H1 (cell line): ENCODE measurements around the gene NGEF.

Experiments used
- ASH2L ChIP-seq: fragments of 200-600, 300-600 bp; sonication (generic); IDR thresholded peaks from one replicate; pipeline ENCODE4 v1.7.1; 2017; ENCODE audit warnings: low read length
- BRCA1 ChIP-seq: IDR thresholded peaks from 2 replicates; pipeline ENCODE4 v1.6.1; 2012; ENCODE audit warnings: low read depth, low read length, improper control_type of control experiment
- CHD2 ChIP-seq: IDR thresholded peaks from 2 replicates; pipeline ENCODE4 v1.6.1; 2012; ENCODE audit warnings: low read length, improper control_type of control experiment
- CTCF ChIP-seq, 3 experiments: IDR thresholded peaks; 1 replicate in 2 of 3; 2 replicates in 1 of 3; pipeline versions ENCODE4 v1.5.1 to v1.6.1; 2011; ENCODE audit warnings: low read length in 3 of 3, mild to moderate bottlenecking in 3 of 3, inconsistent platforms in 2 of 3, low read depth in 1 of 3, moderate library complexity in 1 of 3; ENCODE audit not compliant: insufficient read depth in 1 of 3; ENCODE audit errors: control extremely low read depth in 1 of 3
- POLR2A ChIP-seq, 2 experiments: IDR thresholded peaks; 1 replicate in 1 of 2; 2 replicates in 1 of 2; pipeline ENCODE4 v1.6.1; 2011; ENCODE audit warnings: low read depth in 2 of 2, low read length in 2 of 2, mild to moderate bottlenecking in 2 of 2; ENCODE audit errors: control extremely low read depth in 1 of 2
- POLR2AphosphoS5 ChIP-seq: IDR thresholded peaks from 2 replicates; pipeline ENCODE4 v1.6.1; 2011; ENCODE audit warnings: low read depth, low read length
- POU5F1 ChIP-seq: IDR thresholded peaks from 2 replicates; pipeline ENCODE4 v1.6.1; 2011; ENCODE audit warnings: low read depth, mild to moderate bottlenecking, low read length, moderate library complexity
- RFX5 ChIP-seq: IDR thresholded peaks from 2 replicates; pipeline ENCODE4 v1.6.1; 2011; ENCODE audit warnings: low read depth, low read length, improper control_type of control experiment, borderline replicate concordance
- SIN3A ChIP-seq, 2 experiments: IDR thresholded peaks in 1 of 2; conservative IDR thresholded peaks in 1 of 2; 2 replicates each; pipeline ENCODE4 v1.6.1; 2011 to 2012; ENCODE audit warnings: low read length in 2 of 2, improper control_type of control experiment in 1 of 2, low read depth in 1 of 2, mild to moderate bottlenecking in 1 of 2
- TF ChIP-seq, protein P1 (sequence below): IDR thresholded peaks from 2 replicates; pipeline ENCODE4 v1.6.1; 2011; ENCODE audit warnings: low read depth, mild to moderate bottlenecking, low read length; ENCODE audit not compliant: insufficient read depth

DNA sequence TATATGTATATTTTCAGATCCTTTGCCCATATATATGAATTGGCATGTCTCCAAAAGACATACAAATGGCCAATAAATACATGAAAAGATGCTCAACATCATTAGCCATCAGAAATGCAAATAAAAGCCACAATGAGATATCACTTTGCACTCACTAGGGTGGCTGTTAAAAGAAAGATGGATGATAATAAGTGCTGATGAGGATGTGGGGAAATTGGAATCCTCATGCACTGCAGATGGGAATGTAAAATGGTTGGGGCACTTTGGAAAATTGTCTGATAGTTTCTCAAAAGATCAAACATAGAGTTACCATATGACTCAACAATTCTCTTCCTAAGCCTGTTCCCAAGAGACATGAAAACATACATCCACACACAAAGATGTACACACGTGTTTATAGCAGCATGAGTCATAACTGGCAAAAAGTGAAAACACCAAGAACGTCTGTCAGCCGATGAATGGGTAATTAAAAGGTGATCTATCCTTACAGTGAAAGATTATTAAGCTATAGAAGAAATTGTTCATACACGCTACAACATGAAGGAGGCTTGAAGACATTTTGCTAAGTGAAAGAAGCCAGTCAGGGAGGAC lies 19.7 kb downstream of the NGEF start:
- no peak for TF ChIP-seq CTCF (IDR thresholded peaks at IDR 0.05; ENCODE audit: control extremely low read depth in 1 of 3, insufficient read depth in 1 of 3, low read depth in 1 of 3, low read length in 3 of 3)
- TF ChIP-seq, protein P1, sequence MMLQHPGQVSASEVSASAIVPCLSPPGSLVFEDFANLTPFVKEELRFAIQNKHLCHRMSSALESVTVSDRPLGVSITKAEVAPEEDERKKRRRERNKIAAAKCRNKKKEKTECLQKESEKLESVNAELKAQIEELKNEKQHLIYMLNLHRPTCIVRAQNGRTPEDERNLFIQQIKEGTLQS: no peak
- no peak for TF ChIP-seq CHD2
- TF ChIP-seq BRCA1: no peak
- no peak for TF ChIP-seq POLR2AphosphoS5
- TF ChIP-seq SIN3A (conservative IDR thresholded peaks at IDR 0.05 in 1 of 2, IDR thresholded peaks at IDR 0.05 in 1 of 2; ENCODE audit: low read depth in 1 of 2, low read length in 2 of 2): no peak
- no peak for TF ChIP-seq POU5F1
- TF ChIP-seq POLR2A (IDR thresholded peaks at IDR 0.05; ENCODE audit: control extremely low read depth in 1 of 2, low read depth in 2 of 2, low read length in 2 of 2): no peak
- no peak for TF ChIP-seq ASH2L
- TF ChIP-seq RFX5: no peak
